Stimulated activated CD4-positive, alpha-beta T cell treated with anti-CD3 and anti-CD28 coated beads, Interleukin-1b, Interleukin-23, amount 100 ng/mL, for 24 hours (primary cell): ENCODE data around the gene PLBD2.

ENCODE experiments used
- DNase-seq, 4 experiments: peaks; one replicate each; pipeline ENCODE4 v3.0.0-alpha.2; 2020; ENCODE audit warnings: low read depth in 4 of 4, low spot score in 1 of 4

Gene PLBD2

DNA sequence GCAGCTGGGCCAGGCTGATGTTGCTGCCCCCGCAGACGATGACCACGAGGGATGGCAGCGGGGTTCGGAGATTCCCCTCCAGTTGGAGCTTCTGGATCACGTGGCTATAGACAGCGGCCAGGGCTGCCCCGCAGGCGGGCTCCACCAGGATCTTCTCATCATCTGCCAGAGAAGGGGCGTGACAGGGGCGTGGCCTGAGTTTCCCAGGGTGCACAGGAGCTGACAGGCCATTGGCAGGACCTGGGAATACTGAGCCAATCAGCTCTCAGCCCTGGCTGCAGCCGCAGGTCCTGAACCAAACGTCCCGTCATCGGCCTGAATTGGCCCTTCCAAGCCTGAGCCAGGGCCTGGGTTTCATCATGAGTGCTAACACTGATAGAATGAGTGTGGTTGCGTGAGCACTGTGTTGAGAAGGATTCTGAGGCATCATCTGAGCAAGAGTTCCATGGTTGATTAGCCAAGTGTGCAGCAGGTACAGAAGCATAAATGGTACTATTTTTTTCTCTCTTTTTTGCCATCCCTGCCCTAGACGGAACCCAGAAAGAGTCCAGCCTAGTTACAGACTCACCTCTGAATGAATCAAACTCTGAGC, 34.7 kb downstream of the PLBD2 start:
- DNase-seq = no peak

DNA sequence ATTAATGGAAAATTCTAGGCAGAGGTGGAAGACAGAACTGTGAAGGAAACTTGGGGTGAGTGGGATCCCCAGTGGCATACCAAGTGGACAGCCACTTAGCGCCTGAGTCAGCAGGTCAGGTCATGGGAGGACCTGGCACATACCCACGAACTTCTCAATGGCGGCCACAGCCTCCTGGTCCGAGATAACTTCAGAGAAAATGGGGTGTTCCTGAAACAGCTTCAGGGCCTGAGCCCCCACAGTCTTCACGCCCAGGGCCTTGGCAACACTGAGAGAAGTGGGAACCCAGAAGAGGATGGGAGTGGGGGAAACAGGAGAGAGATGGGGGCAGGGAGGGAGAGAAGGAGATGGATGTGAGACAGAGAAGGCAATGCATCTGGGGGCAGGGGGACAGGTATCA, 35.4 kb downstream of the PLBD2 start:
- no peak for DNase-seq

DNA sequence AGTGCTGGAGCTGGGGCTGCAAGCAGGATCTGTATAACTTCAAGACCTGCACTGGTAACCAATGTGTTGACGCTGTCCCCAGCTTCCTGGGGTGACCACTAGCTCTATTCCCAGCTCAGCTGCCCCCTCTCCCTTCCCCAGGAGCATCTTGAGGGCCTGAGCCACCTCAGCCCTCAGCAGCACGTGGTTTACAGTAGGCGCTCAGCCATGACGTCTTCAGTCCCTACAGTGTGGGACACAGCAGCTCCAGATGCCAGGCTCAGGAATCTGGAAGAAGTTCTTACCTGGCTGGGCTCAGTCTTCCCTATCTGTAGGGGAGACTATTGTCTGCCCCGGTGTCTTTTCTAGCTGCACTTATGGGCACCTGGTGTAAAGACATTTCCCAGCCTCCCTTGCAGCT, 36.7 kb downstream of the PLBD2 start:
- no peak for DNase-seq

DNA sequence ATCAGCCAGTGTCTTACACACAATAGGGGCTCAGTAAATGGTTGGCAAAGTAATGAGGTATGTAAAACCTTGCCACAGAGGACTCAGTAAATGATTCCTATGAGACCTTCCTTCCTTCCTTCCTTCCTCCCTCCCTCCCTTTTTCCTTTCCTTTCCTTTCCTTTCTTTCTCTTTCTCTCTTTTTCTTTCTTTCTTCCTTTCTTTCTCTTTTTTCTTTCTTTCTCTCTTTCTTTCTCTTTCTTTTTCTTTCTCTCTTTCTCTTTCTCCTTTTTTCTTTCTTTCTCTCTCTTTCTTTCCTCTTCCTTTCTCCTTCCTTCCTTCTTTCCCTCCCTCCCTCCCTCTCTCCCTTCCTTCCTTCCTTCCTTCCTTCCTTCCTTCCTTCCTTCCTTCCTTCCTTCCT, 37.8 kb downstream of the PLBD2 start:
- DNase-seq = no peak

DNA sequence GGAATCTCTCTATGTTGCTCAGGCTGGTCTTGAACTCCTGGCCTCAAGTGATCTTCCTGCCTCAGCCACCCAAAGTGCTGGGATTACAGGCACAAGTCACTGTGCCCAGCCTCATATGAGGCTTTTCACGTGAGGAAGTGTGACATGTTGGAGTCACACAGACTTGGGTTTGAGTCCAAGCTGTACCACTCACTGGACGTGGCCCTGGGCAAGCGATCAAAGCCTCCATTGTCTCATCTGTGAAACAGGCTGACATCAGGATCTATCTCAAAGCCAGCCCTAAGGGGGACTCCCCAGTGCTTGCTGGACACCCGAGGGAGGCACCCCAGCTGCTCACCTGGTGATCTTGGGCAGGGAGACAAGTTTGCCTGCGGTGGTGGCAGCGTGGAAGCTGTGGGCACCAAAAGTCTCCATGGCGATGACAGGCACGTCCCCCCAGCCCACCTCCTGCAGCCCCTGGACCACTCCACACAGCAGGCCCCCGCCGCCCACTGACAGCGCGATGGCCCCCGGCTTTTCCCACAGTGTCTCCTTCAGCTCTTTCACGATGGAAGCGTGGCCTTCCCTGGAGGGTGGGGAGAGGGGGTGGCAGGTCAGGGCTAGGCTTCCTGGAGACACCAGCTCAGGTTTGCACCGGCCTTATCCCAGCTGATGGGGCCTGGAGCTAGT, 38.6 kb downstream of the PLBD2 start:
- DNase-seq = no peak

DNA sequence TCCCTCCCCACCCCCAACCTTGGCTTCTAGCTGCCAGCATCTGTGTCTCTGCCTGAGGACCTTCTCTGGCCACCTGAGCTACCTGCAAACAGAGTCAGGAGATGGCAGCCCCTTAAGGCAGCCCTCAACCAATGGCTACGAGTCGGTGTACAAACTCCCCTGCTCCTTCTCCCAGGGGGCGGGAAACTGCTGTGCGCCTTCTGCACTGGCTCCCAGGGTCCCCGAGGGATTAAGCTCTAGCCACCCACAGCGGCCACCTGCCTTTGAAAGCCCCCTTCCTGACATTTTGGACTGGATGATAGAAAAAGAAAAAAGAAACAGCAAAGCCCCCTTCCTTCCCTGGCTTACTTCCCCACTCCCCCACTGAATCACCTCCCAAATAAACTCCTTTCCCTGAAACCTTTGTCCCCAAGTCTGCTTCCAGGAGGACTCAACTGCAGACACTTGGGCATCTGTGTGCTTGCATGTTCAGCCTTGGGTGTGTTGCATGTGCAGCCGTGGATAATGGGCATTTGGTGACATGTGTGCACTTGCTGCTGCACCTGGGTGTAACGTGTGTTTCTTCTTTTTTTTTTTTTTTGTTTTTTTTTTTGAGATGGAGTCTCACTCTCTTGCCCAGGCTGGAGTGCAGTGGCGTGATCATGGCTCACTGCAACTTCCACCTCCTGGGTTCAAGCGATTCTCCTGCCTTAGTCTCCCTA, 39.3 kb downstream of the PLBD2 start:
- DNase-seq = no peak

DNA sequence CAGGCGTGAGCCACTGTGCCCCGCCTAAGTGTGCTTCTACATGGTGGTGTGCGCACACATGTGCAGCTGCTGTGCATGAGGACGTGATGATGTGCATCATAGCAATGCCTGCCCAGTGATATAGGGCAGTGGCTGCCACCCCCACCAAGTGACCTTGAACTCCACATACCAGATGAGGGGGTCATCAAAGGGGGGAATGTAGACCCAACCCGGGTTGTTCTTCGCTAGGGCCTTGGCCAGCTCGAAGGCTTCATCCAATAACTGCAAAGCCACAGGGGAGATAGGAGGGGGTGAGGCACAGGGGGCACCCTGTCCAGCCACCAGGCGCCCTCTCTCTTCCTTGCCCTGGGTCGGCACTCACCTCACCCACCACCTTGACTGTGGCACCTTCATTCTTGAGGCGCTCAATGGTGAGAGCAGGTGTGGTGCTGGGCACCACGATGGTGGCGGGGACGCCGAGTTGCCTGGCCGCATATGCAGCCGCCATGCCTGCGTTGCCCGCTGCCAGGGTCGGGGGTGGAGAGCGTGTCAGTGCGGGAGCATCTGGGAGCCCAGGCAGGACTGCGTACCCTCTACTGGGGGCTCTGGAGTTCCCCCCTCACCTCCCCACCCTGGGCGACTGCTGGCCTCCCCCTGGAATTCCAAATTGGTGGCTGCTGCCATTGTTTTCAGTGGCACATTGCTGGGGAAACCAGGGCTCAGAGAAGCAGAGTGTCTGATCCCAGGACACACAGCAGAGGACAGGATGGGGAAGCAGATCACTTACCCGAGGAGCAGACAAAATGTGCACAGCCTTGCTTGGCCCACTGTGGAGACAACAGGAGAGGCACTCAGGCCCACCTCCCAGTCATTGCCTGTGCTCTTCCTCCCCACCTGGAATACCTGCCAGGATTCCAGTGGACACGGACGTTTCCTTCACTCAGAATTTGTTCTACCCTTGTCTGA, 40.2 kb downstream of the PLBD2 start:
- no peak for DNase-seq

DNA sequence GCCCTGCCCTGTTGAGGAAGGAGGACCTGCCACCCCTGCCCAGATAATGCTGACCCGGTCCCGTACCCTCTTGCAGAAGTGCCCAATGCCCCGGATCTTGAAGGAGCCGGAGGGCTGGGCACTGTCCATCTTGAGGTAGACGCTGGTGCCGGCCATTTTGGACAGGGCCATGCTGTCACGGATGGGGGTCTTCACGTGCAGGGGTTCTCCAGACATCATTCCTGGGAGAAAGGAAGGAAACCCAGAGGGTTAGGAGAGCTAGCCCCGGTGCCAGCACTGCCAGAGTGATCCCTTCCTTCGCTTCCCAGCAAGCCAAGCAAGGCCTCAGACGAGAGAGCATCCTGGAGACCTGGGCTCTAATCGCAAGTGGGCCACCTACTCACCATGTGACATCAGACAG, 41.1 kb downstream of the PLBD2 start:
- no peak for DNase-seq

DNA sequence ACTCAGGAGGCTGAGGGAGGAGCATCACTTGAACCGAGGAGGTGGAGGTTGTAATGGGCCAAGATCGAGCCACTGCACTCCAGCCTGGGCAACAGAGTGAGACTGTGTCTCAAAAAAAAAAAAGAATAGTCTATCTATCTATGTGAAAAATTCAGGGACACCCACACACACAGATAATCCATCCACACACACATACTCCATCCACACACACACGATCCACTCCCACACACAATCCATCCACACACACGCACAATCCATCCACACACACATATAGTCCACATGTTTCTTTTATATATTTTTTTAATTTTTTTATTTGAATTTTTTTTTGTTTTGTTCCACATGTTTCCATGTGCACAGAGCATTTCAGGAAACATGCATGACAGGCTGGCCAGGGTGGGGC, 42.0 kb downstream of the PLBD2 start:
- DNase-seq = no peak

DNA sequence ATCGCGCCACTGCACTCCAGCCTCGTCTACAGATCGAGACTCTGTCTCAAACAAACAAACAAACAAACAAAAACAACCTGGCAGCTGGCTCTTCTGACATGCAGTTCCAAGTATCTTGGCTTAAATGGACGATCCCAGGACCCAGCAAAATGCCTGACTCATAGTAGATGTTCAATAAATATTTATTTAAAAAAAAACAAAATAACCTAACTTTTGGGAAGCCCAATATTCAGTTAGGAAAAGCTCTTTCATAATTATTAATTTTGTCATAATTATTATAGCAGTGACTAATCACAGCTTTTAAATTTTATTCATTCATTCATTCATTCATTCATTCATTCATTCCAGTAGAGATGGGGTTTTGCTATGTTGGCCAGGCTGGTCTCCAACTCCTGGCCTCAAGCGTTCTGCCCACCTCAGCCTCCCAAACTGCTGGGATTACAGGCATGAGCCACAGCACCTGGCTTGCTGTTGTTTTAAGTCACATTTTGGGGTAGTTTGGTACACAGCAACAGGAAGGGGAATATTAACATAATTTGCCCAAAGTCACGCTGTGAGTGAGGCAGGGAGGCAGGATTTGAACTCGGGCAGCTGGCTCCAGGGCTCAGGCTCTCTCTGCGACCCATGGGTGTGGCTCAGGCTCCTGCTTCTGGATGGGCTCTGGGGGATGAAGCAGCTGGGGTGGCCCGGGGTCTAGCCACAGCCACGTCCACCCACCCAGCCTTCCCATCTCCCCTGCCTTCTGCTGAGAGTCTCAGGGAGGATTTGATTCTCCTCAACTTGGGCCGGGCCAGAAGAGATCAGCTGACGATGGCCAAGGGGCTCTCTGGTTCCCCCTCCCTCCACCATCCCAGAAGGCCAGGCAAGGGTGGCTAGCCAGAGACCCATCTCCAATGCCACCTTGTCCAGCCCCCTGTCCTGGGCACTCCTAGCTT, 42.9 kb downstream of the PLBD2 start:
- DNase-seq = no peak

DNA sequence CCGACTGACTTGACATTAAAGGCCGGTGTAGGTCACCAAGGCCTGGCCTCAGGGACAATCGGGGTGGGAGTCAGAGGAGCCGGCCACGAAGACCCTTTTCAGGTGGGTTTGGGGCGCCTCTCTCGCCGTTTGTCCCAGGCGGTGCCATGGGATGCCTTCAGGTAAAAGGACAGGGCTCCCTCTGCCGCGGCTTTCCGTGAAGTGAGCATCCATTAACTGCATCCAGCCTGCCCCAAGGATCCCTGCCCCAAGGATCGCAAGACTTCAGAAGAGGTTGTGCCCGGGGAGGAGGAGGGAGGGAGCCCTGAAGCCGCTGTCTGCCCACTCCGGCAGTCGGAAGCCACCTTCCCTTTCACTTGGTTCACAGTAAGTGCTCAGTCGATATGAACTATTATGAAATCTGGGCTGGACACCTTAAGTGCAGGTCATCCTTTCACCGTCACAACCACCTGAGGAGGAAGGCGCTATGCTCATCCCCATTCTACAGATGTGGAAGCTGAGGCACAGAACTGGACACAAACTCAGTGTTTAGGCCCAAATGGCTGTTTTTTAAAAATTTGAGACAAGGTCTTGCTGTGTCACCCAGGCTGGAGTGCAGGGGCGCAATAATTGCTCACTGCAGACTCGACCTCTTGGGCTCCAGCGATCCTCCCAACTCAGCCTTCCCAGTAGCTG, 44.3 kb downstream of the PLBD2 start:
- DNase-seq = no peak

DNA sequence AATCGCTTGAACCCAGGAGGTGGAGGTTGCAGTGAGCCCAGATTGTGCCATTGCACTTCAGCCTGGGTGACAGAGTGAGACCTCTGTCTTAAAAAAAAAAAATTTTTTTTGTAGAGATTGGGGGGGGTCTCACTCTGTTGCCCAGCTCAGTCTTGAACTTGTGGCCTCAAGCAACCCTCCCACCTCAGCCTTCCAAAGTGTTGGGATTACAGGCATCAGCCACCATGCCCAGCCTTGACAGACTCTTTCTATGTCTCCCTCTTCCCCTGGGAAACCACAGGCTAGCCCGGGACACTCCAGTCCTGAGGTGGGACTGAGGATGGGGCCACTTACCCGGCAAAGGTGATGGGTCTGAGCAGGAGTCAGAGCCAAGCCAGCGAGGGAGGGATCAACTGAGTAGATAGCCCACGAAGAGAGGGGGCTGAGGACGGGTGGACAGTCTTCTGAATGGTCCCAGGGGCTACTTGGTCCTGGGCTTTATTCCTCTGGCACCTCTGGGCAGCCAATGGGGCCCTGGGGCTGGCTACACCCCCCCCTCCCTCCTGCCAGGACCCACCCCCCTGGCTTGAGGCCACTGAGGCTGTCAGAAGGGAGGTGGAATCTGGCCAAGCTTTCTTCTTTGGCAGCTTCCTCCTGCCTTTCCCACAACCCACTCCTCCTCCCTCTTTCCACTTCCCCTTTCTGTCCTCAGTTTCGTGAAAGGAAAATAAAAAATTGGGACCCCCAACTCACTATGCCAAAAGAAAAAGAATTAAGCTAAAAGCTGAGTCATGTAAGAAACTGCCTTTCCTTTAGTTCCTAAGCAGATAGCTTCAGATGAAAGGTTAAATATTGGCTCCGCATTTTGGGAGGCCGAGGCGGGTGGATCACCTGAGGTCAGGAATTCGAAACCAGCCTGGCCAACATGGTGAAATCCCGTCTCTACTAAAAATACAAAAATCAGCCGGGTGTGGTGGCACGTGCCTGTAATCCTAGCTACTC, 45.3 kb downstream of the PLBD2 start, which contains the start of gene SDS:
Gene SDS (minus strand): TSS at position 453 of the 981 bp plus-strand sequence. CDS start 4,179 bp downstream, outside the sequence.
- no peak for DNase-seq

DNA sequence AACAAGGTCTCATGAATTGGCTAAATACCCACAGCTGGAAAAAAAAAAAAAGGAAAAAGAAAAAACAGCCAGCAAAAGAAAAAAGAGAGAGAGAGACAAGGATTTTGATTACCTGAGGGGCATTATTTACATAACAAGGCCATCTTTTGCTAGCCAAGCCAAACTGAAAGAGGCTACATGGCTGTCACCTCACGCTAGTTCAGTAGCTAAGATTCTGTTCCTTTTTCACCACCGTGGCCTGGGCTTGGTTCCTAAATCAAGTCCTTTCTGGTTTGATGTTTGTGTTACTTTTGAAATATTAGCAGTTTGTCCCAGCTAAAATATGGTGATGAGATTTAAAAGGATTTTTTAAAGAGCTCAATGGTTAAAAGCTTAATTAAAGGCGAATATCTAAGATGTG, 47.3 kb downstream of the PLBD2 start:
- no peak for DNase-seq

DNA sequence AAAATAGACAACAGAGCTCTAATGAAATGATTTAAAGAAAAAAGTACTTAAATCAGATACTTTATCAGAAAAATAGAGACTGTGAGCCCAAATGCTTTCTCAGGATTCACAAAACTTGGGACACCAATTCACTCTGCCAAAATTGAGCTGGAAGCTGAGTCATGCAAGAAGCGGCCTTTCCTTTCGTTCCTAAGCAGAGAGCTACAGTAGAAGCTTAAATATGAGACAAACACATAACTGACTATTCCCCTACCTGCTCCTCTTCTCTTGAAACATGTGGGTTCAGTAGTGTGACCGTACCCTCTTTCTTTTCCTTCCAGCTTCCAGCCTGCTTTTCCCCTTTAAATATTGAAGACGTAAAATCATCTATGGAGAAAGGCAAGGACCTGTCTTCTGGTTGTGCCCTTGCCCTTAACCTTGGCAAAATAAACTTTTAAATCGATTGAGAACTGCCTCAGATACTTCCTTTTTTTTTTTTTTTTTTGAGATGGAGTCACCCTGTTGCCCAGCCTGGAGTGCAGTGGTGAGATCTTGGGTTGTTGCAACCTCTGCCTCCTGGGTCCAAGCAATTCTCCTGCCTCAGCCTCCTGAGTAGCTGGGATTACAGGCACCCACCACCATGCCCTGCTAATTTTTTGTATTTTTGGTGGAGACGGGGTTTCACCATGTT, 49.7 kb downstream of the PLBD2 start:
- DNase-seq = no peak

DNA sequence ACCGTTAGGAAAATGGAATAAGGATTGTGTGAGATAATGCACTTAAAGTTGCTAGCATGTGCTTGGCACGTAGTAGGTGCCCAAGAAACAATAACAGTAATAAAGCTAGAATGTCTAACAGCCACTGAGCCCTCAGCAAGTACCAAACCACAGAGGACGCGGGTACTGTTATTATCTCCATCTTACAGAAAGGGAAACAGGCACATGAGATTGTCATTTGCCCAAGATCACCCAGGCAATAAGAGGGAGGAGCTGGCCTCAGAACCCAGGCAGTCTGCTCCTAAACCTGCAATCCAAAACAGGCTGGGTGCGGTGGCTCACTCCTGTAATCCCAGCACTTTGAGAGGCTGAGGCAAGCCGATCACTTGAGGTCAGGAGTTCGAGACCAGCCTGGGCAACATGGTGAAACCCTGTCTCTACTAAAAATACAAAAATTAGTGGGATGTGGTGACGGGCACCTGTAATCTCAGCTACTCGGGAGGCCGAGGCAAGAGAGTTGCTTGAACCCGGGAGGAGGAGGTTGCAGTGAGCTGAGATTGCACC, 50.4 kb downstream of the PLBD2 start:
- DNase-seq = no peak

DNA sequence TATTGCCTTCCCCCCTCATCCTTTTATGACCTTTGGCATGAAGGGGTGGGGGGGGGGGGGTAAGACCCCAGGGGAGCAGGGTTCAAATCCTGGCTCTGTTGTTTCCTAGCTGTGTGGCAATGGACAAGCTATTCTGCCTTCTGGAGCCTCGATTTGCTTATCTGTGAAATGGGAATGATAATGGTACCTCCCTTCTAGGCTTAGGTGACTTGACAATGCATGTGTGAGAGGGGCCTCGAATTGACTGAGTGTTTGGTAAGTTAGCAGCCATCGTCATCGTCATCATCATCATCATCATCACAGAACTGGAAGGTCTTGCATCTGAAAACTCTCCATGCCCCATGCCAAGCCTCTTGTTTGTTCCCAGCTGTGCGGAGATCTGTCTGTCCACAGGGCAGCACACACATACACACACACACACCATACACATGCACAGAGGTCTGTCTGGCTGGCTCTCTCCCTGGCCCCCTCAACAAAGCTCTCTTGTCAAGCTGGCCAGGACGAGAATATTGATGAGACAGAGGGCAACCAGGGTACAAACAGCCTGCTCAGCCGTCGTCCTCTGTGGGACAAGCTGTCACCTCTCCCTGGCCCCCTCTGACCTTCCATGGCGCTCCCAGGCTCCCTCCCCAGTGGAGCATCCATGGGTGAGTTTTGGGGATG, 51.2 kb downstream of the PLBD2 start:
- DNase-seq = no peak

DNA sequence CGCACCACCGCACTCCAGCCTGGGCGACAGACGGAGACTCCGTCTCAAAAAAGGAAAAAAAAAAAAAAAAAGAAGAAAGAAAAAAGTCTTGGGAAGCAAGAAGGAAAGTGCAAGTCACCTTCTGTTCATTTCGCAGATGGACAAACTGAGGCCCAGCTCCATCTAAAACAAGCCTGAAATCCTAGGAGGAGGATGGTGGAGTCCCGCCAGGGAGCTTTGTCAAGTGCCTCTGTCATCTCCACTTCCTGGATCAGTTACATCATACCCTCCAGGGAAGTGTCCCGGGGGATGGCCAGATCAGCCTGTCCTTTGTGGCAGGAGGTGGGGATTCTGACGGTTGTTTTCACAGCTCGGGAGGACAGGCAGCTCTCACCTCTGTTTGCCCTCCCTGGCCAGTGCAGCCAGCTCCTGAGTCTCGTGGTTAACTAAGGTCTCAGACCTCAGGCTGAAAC, 55.1 kb downstream of the PLBD2 start:
- DNase-seq = no peak
